A549 (cell line): ENCODE results near the gene ABCB9. TPM values are rescaled to one million over a fixed set of nuclear protein-coding genes. Genes with fewer than 3 reads are reported as not detected.

ENCODE experiments used
- ATAC-seq, 2 experiments: fragments of 200-7000 bp in 1 of 2; fragments of >200 bp in 1 of 2; cut with Nextera tagmentation in 1 of 2; cut with Tn5 transposase in 1 of 2; 3 replicates each; pipeline versions ENCODE4 v1.8.0 to v1.9.1; 2018 to 2020; ENCODE audit warnings: mild to moderate bottlenecking in 1 of 2, moderate library complexity in 1 of 2
- CTCF ChIA-PET: fragments of 300-600 bp; sonication (Branson Sonifier 250); formaldehyde crosslinking; extraction: SDS; loops from one replicate; lab custom pipeline; 2021; ENCODE audit warnings: antibody characterized with exemption, inconsistent platforms; lab: Yijun Ruan, JAX
- POLR2A ChIA-PET: fragments of 350-600 bp; formaldehyde crosslinking; extraction: SDS; loops from one replicate; lab custom pipeline; 2021; ENCODE audit warnings: antibody characterized with exemption, inconsistent platforms; lab: Yijun Ruan, JAX
- DNase-seq, 2 experiments: peaks; one replicate each; pipeline versions ENCODE4 v3.0.0 to v3.0.0-alpha.2; 2011 to 2016; ENCODE audit warnings: low read depth in 1 of 2, low spot score in 1 of 2
- FAIRE-seq: peaks from 2 replicates; lab custom pipeline; 2011; peaks lifted over from hg19 to GRCh38; lab: Jason Lieb, UNC
- H3K27ac ChIP-seq, 2 experiments: fragments of >200 bp; sonication (Bioruptor Twin); formaldehyde crosslinking; 3 replicates each; pipeline ENCODE4 v1.5.1; 2016 to 2017
- H3K4me1 ChIP-seq: fragments of >200 bp; sonication (Bioruptor Twin); formaldehyde crosslinking; 3 replicates; pipeline ENCODE4 v1.6.1; 2016
- H3K4me2 ChIP-seq: fragments of >200 bp; sonication (Bioruptor Twin); formaldehyde crosslinking; 3 replicates; pipeline ENCODE4 v1.6.1; 2016
- H3K4me3 ChIP-seq: fragments of >200 bp; sonication (Bioruptor Twin); formaldehyde crosslinking; 3 replicates; pipeline ENCODE4 v1.5.1; 2016
- H3K9me3 ChIP-seq: fragments of >200 bp; sonication (Bioruptor Twin); formaldehyde crosslinking; 3 replicates; pipeline ENCODE4 v1.6.1; 2016
- CBX8 ChIP-seq: fragments of 200-600 bp; sonication (generic); IDR thresholded peaks from 2 replicates; pipeline ENCODE4 v1.6.1; 2016
- CEBPB ChIP-seq, 2 experiments: fragments of >200 bp in 1 of 2; sonication (Bioruptor Twin) in 1 of 2; formaldehyde crosslinking in 1 of 2; IDR thresholded peaks; 2 replicates each; pipeline ENCODE4 v1.6.1; 2012 to 2016
- CHD4 ChIP-seq: fragments of 200-600 bp; sonication (generic); IDR thresholded peaks from 2 replicates; pipeline ENCODE4 v1.6.1; 2016; ENCODE audit warnings: antibody characterized with exemption, mild to moderate bottlenecking, borderline replicate concordance
- ESRRA ChIP-seq: fragments of 150-350 bp; IDR thresholded peaks from 2 replicates; pipeline ENCODE4 v1.6.1; 2014; ENCODE audit warnings: mild to moderate bottlenecking, low read length, borderline replicate concordance
- FOSL2 ChIP-seq, 2 experiments: fragments of 450-650 bp in 1 of 2; fragments of >200 bp in 1 of 2; sonication (Bioruptor Twin) in 1 of 2; formaldehyde crosslinking; IDR thresholded peaks; 2 replicates each; pipeline versions ENCODE4 v1.5.0 to v1.6.1; 2016 to 2020; ENCODE audit warnings: mild to moderate bottlenecking in 1 of 2, moderate library complexity in 1 of 2
- FOXS1 ChIP-seq: fragments of 250-450 bp; sonication (Bioruptor Pico); IDR thresholded peaks from 2 replicates; pipeline ENCODE4 v1.5.0; 2020; ENCODE audit warnings: mild to moderate bottlenecking, moderate library complexity
- GATA3 ChIP-seq: IDR thresholded peaks from 2 replicates; pipeline ENCODE4 v1.6.1; 2012; ENCODE audit warnings: borderline replicate concordance
- HDAC2 ChIP-seq: fragments of 200-600 bp; sonication (generic); IDR thresholded peaks from 2 replicates; pipeline ENCODE4 v1.6.1; 2016
- HEYL ChIP-seq: fragments of 250-450 bp; sonication (Bioruptor Pico); IDR thresholded peaks from 2 replicates; pipeline ENCODE4 v1.8.0; 2021; ENCODE audit warnings: mild to moderate bottlenecking, moderate library complexity
- HOXA7 ChIP-seq: fragments of 250-450 bp; sonication (Bioruptor Pico); IDR thresholded peaks from 2 replicates; pipeline ENCODE4 v1.5.0; 2020; ENCODE audit warnings: mild to moderate bottlenecking, moderate library complexity
- HOXB13 ChIP-seq: fragments of 250-450 bp; sonication (Bioruptor Pico); IDR thresholded peaks from 2 replicates; pipeline ENCODE4 v1.5.0; 2020; ENCODE audit warnings: low read depth, mild to moderate bottlenecking, moderate library complexity
- JUNB ChIP-seq: fragments of >200 bp; sonication (Bioruptor Twin); formaldehyde crosslinking; IDR thresholded peaks from 2 replicates; pipeline ENCODE4 v1.6.1; 2016
- KDM5A ChIP-seq: fragments of 200-600 bp; sonication (generic); IDR thresholded peaks from 2 replicates; pipeline ENCODE4 v1.6.1; 2016; ENCODE audit warnings: antibody characterized with exemption, mild to moderate bottlenecking
- MAFK ChIP-seq: fragments of 450-650 bp; IDR thresholded peaks from 2 replicates; pipeline ENCODE4 v1.6.1; 2014; ENCODE audit not compliant: partially characterized antibody
- NFE2L2 ChIP-seq: fragments of 150-350 bp; conservative IDR thresholded peaks from 2 replicates; pipeline ENCODE4 v1.6.1; 2014; ENCODE audit warnings: low read length
- NPAS2 ChIP-seq: fragments of 250-450 bp; sonication (Bioruptor Pico); IDR thresholded peaks from 2 replicates; pipeline ENCODE4 v1.8.0; 2022; ENCODE audit warnings: mild to moderate bottlenecking, moderate library complexity, borderline replicate concordance
- NR3C1 ChIP-seq: fragments of >200 bp; sonication (Bioruptor Twin); formaldehyde crosslinking; IDR thresholded peaks from 3 replicates; pipeline ENCODE4 v1.6.1; 2017
- POLR2AphosphoS2 ChIP-seq: conservative IDR thresholded peaks from 2 replicates; pipeline ENCODE4 v1.6.1; 2012; ENCODE audit warnings: low read length, improper control_type of control experiment, inconsistent platforms
- RARB ChIP-seq: fragments of 250-450 bp; sonication (Bioruptor Pico); IDR thresholded peaks from 2 replicates; pipeline ENCODE4 v1.8.0; 2021; ENCODE audit warnings: mild to moderate bottlenecking, moderate library complexity
- ZC3H11A ChIP-seq: fragments of 450-650 bp; IDR thresholded peaks from 2 replicates; pipeline ENCODE4 v1.6.1; 2014; ENCODE audit warnings: antibody characterized with exemption, mild to moderate bottlenecking
- ZNF302 ChIP-seq: fragments of 250-450 bp; sonication (Bioruptor Pico); IDR thresholded peaks from 2 replicates; pipeline ENCODE4 v1.9.0; 2021; ENCODE audit warnings: inconsistent platforms, mild to moderate bottlenecking, moderate library complexity
- WGBS: methylation state at CpG from one replicate; pipeline ENCODE4 v1.1.6; 2017; ENCODE audit errors: missing lambda C conversion rate; 5-methylcytosine and 5-hydroxymethylcytosine counted together
- polyA plus RNA-seq, 4 experiments: library from polyadenylated mRNA; depleted of rRNA in 3 of 4; stranded (reverse); fragments of >200 nt; fragmentation: RNase III in 1 of 4; extraction: RNeasy Plus Mini Kit Qiagen cat#74134 plus additional on column Dnase treatment in 1 of 4; gene quantifications; 2 replicates in 3 of 4; 3 replicates in 1 of 4; pipeline ENCODE4 v1.2.3, GENCODE V29; 2011 to 2017
- TF ChIP-seq, protein P1 (sequence below): IDR thresholded peaks from 2 replicates; pipeline ENCODE4 v1.6.1; 2012
- TF ChIP-seq, protein P2 (sequence below): fragments of 450-650 bp; IDR thresholded peaks from 2 replicates; pipeline ENCODE4 v1.6.1; 2014; ENCODE audit warnings: antibody characterized with exemption
- TF ChIP-seq, protein P3 (sequence below): fragments of 250-450 bp; sonication (Bioruptor Pico); IDR thresholded peaks from 2 replicates; pipeline ENCODE4 v1.5.0; 2021; ENCODE audit warnings: mild to moderate bottlenecking, moderate library complexity, borderline replicate concordance
- TF ChIP-seq, protein P4 (sequence below): IDR thresholded peaks from 2 replicates; pipeline ENCODE4 v1.6.1; 2012; ENCODE audit warnings: low read depth, borderline replicate concordance

ABCB9 gene
- polyA plus RNA-seq, 2 of the 4 experiments (the other 2 are of a cell fraction) = 2.7 to 5.0 TPM

DNA sequence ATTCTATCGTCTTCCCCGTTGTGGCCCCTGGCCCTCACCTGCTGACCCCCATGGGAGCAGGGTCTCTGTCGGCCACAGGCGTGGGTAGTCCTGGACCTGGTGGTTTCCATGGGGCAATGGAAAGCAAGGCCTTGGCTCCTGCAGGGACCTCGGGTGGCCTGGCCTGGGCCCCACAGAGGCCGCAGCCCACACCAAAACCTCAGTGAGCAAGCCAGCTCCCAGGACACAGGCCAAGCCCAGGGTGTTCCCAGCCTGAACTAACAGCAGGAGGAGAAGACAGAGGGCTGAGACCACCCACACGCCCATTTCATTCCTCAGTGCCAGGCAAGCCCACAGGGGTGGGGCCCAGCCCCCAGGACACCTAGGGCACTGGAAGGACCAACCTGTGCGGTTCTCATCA, 16.9 kb downstream of the ABCB9 start:
- H3K4me1 ChIP-seq = peaks cover 51% of the 10 kb centered on the region
- no peak overlapping the region for H3K4me3 ChIP-seq
- ATAC-seq (no peak), FAIRE-seq (no peak), DNase-seq (no peak)
- H3K9me3 ChIP-seq = no peaks in the 10 kb centered on the region
- peak overlapping the region; percentile 35 to 72; a peak in 5 of 6 replicates for H3K27ac ChIP-seq
- TF ChIP-seq CEBPB (IDR thresholded peaks at IDR 0.05) (no peak), HOXA7 (CRISPR knock-in tag) (no peak), RARB (no peak), ESRRA (no peak), KDM5A (no peak), FOXS1 (no peak), HOXB13 (CRISPR knock-in tag) (no peak), HEYL (CRISPR knock-in tag) (no peak), NFE2L2 (no peak), GATA3 (no peak), ZC3H11A (no peak), CBX8 (no peak), FOSL2 (IDR thresholded peaks at IDR 0.05) (no peak), FOSL2 (CRISPR knock-in tag; IDR thresholded peaks at IDR 0.05) (no peak), NPAS2 (CRISPR knock-in tag) (no peak)
- TF ChIP-seq, protein P1, sequence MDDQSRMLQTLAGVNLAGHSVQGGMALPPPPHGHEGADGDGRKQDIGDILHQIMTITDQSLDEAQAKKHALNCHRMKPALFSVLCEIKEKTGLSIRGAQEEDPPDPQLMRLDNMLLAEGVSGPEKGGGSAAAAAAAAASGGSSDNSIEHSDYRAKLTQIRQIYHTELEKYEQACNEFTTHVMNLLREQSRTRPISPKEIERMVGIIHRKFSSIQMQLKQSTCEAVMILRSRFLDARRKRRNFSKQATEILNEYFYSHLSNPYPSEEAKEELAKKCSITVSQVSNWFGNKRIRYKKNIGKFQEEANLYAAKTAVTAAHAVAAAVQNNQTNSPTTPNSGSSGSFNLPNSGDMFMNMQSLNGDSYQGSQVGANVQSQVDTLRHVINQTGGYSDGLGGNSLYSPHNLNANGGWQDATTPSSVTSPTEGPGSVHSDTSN = no peak
- TF ChIP-seq, protein P2, sequence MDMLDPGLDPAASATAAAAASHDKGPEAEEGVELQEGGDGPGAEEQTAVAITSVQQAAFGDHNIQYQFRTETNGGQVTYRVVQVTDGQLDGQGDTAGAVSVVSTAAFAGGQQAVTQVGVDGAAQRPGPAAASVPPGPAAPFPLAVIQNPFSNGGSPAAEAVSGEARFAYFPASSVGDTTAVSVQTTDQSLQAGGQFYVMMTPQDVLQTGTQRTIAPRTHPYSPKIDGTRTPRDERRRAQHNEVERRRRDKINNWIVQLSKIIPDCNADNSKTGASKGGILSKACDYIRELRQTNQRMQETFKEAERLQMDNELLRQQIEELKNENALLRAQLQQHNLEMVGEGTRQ = no peak
- TF ChIP-seq, protein P3, sequence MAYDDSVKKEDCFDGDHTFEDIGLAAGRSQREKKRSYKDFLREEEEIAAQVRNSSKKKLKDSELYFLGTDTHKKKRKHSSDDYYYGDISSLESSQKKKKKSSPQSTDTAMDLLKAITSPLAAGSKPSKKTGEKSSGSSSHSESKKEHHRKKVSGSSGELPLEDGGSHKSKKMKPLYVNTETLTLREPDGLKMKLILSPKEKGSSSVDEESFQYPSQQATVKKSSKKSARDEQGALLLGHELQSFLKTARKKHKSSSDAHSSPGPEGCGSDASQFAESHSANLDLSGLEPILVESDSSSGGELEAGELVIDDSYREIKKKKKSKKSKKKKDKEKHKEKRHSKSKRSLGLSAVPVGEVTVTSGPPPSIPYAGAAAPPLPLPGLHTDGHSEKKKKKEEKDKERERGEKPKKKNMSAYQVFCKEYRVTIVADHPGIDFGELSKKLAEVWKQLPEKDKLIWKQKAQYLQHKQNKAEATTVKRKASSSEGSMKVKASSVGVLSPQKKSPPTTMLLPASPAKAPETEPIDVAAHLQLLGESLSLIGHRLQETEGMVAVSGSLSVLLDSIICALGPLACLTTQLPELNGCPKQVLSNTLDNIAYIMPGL (CRISPR knock-in tag) = no peak
- TF ChIP-seq, protein P4, sequence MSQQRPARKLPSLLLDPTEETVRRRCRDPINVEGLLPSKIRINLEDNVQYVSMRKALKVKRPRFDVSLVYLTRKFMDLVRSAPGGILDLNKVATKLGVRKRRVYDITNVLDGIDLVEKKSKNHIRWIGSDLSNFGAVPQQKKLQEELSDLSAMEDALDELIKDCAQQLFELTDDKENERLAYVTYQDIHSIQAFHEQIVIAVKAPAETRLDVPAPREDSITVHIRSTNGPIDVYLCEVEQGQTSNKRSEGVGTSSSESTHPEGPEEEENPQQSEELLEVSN = no peak
- ChIA-PET CTCF (interaction anchor here (0.8 to 25.9 kb wide), 7 partner anchors 61 to 311 kb away, joined by 3 to 522 read pairs (median 37); no protein-coding TSS in a partner anchor), POLR2A (no interaction called here)
- WGBS = 90% methylated on average over 7 of the region's 8 CpGs
- H3K4me2 ChIP-seq = no peak overlapping the region

DNA sequence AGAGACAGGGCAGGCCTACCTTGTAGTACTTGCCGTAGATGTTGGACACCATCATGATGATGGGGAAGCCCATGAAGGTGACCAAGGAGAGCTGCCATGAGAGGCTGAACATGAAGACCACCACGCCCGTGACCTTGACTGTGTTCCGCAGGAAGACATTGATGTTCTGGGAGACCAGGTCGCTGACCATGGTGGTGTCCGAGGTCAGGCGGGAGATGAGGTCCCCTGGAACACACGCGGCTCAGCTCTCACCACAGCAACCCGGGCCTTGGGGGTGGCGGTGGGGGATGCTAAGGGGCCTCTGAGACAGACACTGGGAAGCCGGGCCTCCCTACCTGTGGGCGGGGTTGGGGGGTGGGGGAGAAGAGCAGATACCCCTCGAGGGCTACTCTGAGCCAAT, 17.7 kb downstream of the ABCB9 start:
- no peak for FAIRE-seq
- TF ChIP-seq HOXB13 (CRISPR knock-in tag) = no peak
- no peak for TF ChIP-seq JUNB
- TF ChIP-seq CHD4 = no peak
- TF ChIP-seq MAFK = no peak
- no peak for TF ChIP-seq ZNF302 (CRISPR knock-in tag)
- TF ChIP-seq NR3C1 = no peak
- no peak for TF ChIP-seq HDAC2
- TF ChIP-seq RARB = no peak
- no peak for TF ChIP-seq ZC3H11A
- no peak for TF ChIP-seq CBX8
- no peak for TF ChIP-seq POLR2AphosphoS2
- ChIA-PET POLR2A (interaction anchor here (0.7 kb wide), 1 partner anchor 154 kb away, joined by 10 read pairs; no protein-coding TSS in a partner anchor), CTCF (interaction anchor here (0.8 to 25.9 kb wide), 5 partner anchors 61 to 289 kb away, joined by 3 to 522 read pairs (median 51); no protein-coding TSS in a partner anchor)
- H3K4me2 ChIP-seq = no peak overlapping the region
- H3K4me1 ChIP-seq = peaks cover 59% of the 10 kb centered on the region
- H3K4me3 ChIP-seq = no peak overlapping the region
- WGBS = 84% methylated on average over 12 of the region's 14 CpGs
- ATAC-seq = no peak
- peak overlapping the region in 1 of 2 experiments; percentile 72; a peak in 1 of 6 replicates for H3K27ac ChIP-seq
- no peak for DNase-seq
- no peaks in the 10 kb centered on the region for H3K9me3 ChIP-seq
